HG03378 (cell line): ENCODE data around the gene KRT12.

Experiments
- ATAC-seq: cut with Tn5 transposase; IDR thresholded peaks from one replicate; pipeline ENCODE4 v1.9.1; 2021; ENCODE audit warnings: mild to moderate bottlenecking, moderate library complexity; ENCODE audit not compliant: unreplicated experiment

Gene KRT12

DNA sequence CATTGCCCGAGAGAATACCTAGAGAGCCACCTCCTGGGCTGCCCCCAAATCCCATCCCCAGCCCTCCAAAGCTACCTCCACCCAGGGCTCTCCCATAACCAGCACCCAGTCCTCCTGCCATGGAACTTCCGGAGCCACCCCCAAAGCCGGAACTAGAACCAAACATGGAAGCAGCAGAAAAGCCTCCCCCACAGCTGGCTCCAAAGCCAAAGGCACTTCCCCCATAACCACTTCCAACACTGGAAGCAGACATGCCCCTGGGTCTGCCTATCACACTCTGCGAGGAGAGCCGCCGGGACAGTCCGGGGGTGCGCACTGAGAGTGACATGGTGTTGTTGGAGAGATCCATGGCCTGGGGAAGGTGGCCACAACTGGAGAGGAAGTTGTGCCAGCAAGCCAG lies at the start of gene KRT12:
Gene KRT12, minus strand, starts transcription at position 386 of the 400 bp plus-strand sequence. Its CDS starts 37 bp downstream, at position 349.
- no peak for ATAC-seq

DNA sequence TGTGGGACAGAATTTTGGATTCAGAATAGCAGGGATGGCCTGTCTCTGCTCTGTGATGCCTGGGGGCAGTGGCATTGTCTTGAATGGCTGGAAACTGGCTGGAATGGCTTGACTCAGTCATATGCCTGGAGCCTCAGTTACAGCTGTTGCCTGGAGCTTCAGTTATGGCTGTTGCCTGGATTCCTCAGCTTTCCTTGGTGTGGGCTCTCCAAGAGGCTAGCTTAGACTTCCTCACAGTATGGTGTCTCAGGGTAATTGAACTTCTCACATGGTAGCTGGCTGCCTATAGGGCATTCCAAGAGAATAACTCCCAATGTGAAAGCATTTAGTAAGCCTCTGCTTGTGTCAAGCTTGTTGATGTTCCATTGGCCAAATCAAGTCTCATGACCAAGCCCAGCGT lies 49.3 kb upstream of the KRT12 start:
- ATAC-seq: no peak

DNA sequence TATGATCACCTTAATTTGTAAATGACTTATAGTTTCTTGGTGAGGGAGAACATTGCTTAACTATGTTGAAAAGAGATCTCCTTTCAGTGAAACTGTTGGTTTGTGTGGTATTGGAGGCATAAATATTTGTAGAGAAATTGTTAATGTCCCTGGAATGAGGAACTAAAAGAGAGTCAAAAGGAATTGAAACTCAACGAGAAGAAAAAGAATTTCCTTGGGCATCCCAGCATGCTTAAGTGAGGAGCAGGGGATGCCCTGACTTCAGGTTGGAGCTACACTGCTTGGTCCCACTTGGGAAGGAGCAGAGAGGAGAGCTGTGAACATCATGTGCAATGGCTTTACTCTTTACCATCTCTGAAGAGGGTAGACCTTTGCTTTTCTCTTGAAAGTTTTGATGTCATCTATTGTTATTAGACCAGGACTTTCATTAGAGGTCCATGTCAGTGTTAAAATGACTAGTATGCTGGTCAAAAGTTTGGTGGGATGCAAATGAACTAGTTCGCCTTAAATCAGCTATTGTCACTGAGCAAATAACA lies 48.8 kb upstream of the KRT12 start:
- ATAC-seq: no peak

DNA sequence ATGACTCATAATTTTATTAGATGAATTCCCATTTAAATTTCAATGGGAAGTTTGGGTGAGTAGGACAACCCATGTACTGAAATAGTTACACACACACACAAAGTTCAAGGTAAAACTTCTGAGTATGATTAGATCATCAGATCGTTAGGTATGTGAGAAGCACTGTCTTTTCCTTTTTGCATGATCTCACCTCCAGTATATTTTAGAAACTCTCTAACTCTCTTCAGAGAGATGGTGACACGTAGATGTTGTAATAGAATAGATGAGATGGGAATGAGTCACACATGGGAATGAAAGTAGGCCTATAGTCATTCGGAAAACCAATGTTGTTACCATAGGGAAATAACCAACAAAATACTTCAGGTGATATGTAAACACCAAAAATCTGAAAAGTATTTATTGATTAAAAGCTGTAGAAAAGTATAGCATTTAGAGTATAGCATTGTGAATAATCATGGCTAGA lies 48.2 kb upstream of the KRT12 start:
- no peak for ATAC-seq

DNA sequence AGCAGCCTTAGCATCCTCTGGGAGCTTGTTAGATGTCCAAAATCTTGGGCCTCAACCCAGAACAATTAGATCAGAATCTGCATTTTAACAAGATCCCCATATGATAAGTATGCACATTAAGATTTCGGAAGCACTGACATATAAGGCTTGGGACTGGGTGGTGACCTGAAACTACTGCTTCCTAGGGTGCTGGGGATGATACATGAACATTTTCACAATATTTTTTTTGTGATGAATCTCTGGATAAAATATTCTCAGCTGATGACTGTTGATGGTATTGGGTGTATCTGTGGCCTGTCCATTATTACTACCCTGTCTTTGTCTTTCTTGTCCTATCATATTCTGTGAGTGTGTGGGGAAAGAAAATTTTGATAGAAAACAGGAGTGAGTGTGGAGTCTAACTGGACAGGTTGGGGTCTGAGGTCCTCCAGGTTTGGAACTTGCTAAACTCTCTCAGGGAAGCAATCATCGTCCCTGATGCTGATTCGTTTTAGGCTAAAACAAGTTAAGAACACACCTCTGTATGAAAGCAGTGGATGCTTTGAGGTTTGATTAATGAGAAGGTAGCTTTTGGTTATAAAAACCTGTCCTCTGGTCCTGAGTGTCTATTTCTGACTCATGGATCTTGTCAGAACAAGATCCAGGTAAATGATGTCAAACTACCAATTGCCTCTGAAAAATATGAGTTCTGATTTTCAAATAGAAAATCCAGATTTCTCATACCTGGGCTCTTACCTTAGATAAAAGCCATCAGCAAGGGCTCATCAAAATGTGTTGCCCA lies 47.2 kb upstream of the KRT12 start:
- no peak for ATAC-seq

DNA sequence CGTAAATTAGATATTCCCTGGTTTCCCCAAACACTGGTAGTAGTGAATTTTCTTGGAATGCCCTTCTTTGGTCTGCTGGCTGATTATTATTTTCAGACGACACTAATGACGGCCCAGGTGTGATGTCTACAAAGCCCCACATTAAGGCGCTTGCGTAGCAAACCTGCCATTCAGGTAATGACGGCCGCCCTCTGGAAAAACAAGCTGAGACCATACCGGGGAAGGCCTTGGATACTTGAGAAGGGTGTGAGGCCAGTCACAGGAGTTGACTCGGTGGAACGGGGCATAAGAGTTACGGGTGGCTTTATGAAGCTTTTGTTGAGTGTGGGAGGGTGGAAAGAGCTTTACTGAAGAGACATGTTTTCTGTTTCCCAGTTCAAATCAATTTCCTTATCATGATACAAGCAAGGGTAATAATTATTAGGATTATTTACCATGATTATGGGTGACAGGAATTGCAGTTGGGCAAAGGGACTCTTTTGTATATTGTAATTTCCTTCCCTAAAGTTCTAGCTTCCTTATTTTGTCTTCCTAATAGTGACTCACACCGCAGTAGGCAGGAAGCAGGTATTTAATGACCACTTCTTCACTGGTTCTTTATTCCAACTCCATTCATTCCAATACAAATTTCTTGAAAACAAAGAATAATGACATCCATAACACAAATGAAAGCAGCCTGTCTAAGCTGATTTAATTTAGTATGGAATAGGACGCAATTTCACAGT lies 45.6 kb upstream of the KRT12 start:
- ATAC-seq: no peak

DNA sequence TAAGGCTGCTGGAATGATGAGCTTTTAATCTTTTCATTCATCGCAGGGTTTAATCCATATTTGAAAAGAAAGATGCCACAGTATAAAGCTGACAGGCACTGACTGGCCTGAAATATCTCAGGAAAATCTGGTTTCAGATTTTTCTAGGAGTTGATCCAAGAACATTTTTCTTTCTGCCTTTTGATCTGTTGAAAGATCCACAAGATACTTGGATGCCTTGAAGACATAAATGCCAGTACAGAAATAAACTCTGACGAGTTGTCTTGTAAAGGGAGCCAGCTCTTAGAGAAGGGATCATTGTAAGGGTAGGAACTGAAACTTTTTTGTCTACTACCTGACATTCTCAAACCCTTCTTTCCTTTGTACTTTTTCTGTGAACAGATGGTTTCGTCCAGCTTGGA lies 43.4 kb upstream of the KRT12 start:
- ATAC-seq: no peak

DNA sequence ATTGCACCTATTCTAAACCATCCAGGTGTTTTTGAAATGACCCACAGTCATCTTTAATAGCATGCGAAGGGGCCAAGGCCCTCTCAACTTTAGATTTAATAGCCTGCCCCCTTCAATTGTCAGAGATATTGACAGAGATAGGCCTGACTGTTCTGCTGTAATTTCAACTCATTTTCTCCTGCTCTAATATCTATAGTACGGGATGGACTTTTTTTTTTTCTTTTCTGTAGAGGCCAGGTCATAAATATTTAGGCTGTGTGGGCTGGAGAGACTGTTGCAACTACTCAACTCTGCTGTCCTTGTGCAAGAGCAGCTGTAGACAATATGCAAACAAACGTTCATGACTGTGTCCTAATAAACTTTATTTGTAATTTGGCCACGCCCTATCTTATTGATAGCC lies 42.7 kb upstream of the KRT12 start:
- no peak for ATAC-seq

DNA sequence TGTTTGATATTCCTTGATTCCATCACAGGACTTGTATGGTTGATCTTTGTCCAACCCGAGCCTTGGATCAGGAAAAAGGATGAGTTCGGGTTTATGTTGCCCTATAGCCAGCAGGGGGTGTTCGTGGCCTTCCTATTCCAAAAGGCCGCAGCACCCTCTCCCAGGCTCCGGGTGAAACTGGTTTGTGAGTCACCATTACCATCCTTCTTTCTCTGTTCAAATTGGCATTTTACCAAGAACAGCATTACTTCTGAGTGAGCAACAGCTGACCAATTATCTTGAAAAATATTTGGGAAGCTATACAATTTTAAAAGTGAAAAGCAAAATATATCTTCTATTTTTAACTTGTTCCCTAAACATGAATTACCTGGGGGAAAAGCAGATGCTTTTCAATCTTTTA lies 42.3 kb upstream of the KRT12 start:
- ATAC-seq: no peak

DNA sequence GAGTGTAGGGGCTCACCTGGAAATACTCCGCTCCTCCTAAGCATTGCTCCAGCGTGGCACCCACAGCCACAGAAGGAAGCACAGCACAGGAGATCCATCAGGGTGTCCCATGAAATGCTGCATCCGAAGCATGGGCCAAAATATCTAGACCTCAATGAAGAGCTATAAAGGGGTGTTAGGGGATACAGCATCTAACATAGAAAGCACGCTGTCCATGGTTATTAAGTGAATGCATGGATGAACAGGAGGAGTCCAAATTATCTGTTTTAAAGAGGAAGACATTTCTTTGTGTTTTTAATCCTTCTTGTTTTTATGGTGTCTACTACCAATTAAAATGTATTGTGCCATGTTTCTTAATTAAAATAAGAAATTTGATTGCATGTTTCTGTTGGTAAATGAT lies 39.6 kb upstream of the KRT12 start:
- no peak for ATAC-seq

DNA sequence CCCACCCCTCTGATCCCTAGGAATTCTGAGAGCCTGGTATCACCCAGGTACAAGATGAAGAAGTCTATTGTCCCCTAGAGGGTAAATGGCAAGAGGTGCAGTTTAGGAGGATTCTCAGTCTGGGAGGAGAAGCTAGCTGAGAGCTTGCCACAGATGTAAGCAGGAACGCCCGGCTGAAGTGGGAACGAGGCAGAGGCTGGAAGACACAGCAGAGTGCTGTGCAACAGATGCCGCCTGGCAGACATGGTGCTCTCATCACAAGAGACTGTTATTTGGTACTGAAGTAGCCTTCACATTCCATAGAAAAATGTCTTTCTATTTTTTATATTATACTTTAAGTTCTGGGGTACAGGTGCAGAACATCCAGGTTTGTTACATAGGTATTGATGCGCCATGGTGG lies 38.3 kb upstream of the KRT12 start:
- ATAC-seq: no peak

DNA sequence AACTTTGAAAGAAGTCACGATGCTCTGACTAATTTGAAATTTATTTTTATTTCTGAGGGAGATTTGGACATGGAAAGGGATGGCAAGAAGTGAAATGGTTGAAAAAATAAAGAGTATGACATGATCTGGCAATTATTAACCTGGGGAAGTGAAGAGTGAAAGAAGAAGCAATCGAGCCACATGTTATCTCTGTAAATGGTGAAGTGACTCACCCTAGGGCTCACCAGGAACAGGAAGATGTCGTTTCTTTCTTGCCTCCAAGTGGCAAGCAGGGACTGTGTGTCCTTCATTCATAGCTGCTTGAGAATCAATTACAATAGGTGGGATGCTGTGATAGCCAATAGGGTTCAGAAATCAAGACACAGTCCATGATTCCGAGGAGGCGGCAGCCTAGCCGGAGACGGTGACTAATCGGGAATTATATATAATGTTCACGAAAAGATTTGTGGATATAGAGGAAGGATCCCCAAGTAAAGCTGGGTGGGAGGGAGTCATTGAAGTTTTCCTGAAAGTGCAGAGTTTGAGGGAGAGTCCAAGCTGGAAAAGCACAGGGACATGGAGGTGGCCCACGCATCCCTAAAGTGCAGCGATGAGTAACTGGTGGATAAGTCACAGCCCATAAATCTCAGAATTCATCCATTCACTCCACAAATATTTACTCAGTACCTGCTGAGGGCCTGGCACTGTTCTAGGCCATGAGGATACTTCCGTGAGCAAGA lies 36.3 kb upstream of the KRT12 start:
- ATAC-seq: no peak

DNA sequence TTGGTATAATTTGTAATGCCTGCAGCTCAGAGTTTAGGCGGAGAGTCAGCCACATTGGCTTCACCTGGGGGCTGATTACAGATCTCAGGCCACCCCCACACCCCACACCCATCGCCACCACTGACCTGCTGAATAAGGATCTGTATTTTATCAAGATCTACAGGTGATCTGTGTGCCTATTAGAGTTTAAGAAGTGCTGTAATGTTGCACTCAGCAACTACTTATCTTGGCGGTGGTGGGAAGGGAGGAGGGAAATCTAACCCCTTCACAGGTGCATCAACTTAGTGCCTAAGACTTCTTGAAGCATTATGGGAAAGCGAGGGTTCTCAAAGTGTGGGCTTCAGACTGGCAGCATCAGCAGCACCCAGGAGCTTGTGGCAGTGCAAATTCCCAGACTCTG lies 35.5 kb upstream of the KRT12 start:
- no peak for ATAC-seq

DNA sequence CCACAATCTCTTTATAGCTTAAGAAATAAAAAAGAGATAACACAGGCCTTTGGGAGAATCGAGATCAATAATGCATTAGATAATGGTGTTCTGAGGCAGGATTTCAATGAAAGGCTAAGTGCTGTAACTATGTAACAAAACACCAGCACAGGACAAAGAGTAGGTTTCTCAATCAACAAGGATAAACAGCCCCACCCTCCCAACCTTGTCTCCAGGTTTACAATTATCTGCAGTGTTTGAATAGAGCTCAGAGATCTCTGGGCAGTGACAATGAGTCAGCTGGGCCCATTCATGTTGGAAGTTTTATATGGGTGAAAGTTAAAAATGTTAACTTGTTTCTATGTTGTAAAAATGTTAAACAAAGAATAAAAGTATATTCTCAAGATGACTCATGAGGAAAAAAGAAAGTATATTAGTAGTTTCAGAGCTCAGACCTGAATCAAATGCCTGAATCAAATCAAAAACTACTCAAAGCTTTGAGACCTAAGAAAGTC lies 35.0 kb upstream of the KRT12 start:
- no peak for ATAC-seq

DNA sequence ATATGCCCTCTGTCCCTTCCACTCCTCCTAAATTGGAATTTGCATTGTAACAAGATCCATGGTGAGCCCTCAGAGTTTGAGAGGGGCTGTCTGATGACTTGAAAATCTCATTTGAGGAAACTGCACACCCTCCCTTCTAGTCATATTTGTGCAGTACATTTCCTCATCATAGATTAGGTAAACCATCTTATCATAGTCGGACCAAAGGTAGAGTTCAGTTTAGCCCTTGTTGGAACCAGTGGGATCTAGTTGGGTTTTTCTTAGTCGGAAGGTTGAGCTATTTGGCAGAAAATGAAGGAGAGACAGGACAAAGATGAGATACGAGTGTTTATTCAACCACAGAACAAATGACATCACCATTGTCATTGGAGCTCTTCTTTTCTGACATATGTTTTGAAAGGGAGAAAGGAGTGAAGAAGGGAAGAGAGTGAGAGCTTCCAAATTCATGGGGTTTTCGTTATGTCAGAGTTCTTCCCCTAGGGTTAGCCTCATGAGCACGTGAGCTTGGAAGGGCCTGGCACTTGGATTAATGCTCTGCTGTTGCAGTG lies 33.9 kb upstream of the KRT12 start:
- ATAC-seq: no peak

DNA sequence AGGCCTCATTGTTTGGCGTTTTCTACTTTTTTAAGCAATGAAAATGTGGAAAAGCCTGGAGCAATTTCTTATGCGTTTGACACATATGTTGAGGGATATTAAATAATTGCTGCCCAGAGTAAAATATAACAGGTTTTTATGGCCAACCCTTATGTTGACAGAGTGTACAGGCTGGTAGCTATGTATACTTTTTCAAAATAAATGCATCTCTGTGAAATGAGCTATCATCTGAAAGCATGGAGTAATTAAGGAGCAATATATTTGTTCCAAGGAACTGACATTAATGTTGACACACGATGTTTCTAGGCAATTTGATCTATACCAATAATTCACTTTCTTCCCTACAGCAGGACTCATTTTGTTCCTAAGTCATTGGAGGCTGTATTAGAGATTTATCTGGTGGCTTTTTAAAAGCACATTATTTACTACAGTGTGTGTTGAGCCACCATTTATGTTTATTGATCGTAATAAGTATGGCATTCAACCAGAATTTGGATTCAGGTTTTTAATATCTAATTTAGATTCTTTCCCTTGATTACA lies 30.0 kb upstream of the KRT12 start:
- no peak for ATAC-seq

DNA sequence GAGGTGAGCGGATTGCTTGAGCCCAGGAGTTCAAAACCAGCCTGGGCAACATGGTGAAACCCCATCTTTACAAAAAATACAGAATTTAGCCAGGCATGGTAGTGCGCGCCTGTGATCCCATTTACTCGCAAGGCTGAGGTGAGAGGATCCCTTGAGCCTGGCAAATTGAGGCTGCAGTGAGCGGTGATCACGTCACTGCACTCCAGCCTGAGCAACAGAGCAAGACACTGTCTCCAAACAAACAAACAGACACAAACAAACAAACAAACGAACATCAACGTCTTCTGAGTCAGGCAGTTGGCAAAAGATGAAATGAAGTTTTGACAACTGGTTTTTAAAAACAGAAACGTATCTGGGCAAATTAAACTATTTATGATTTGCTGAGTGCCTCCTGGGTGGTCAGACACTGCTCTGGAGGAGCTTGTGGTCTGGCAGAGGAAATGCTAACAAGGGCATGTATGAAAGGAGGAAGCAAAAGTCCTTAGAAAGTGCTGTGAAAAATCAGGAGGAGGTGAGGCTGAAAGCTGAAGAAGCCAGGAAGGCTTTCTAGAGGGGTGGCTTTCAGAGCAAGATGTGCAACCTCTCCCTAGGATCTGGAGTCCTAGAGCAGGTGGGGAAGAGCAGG lies 28.2 kb upstream of the KRT12 start:
- no peak for ATAC-seq

DNA sequence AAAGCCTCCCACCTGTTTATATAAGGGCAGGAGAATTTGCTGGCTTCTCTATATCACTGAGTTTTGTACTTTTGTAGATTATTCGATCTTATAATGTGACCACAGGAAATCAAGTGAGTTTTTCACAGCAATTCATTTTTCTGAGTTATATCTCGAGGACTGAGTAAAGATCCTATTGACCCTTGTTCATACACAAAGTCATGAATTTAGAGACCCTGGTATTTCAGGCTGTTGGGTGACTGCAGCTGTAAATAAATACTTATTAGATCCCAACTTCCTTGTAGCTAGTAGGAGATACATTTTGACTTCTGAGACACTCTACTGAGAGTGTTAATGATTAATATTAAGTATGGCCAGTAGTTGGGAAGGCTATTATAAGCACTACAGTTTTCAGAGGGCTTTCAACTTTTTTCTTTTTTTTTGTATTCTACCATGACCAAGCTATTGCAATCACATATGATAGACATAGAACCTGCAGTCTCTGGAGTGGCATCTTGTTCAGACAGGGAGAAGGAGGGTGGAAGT lies 21.2 kb upstream of the KRT12 start:
- no peak for ATAC-seq

DNA sequence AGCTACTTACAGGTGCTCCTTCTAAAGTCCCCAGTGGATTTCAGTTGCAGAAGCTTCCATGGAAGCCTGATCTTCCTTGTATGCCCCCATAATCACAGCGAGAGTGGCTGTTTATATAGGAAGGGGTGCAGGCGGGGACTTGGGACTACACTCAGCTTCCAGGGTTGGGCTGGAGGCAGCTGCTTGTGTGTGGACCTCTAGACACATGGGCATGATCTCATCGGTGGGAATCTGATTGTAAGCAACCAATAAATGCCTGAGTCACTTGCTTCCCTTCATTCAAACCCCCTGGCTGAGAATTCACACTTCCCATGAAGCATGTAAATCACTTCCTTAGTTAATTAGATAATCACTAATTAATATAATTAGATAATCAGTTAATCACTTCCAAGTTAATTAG lies 19.1 kb upstream of the KRT12 start:
- ATAC-seq: no peak
